GM18867 (cell line): ENCODE measurements around the gene PSMB11.

Experiments used
- ATAC-seq: cut with Tn5 transposase; IDR thresholded peaks from one replicate; pipeline ENCODE4 v1.9.1; 2021; ENCODE audit warnings: mild to moderate bottlenecking, moderate library complexity; ENCODE audit not compliant: unreplicated experiment

PSMB11 gene

GRCh38 chr14:23056956-23057756, 15.1 kb downstream of the PSMB11 start, which contains the start of gene CDH24:
Gene CDH24 (minus strand): TSS chr14:23057520. CDS start chr14:23055733, 1,787 bp downstream.
- ATAC-seq, result peak; percentile 57

- peak; percentile 63 for ATAC-seq
Measured at GRCh38 chr14:23057757-23058653, 16.0 kb downstream of the PSMB11 start.

- no peak for ATAC-seq
Measured at GRCh38 chr14:23058654-23059504, 16.9 kb downstream of the PSMB11 start.

GRCh38 chr14:23060536-23061260, 18.7 kb downstream of the PSMB11 start:
- no peak for ATAC-seq

GRCh38 chr14:23062002-23062401, 20.0 kb downstream of the PSMB11 start:
- ATAC-seq, result no peak

- ATAC-seq, result no peak
Measured at GRCh38 chr14:23063601-23064000, 21.6 kb downstream of the PSMB11 start.

GRCh38 chr14:23066368-23066767, 24.4 kb downstream of the PSMB11 start:
- ATAC-seq, result no peak

GRCh38 chr14:23066855-23067744, 25.1 kb downstream of the PSMB11 start:
- ATAC-seq, result no peak

GRCh38 chr14:23067847-23068788, 26.1 kb downstream of the PSMB11 start:
- no peak for ATAC-seq

GRCh38 chr14:23068789-23069412, 26.9 kb downstream of the PSMB11 start:
- ATAC-seq, result peak; percentile 72

GRCh38 chr14:23069413-23069806, 27.4 kb downstream of the PSMB11 start:
- ATAC-seq, result no peak

GRCh38 chr14:23070262-23071129, 28.5 kb downstream of the PSMB11 start:
- ATAC-seq, result no peak

- ATAC-seq, result peak; percentile 86
Measured at GRCh38 chr14:23071244-23071920, 29.4 kb downstream of the PSMB11 start.

- no peak for ATAC-seq
Measured at GRCh38 chr14:23071921-23072539, 30.0 kb downstream of the PSMB11 start.

GRCh38 chr14:23074906-23075305, 32.9 kb downstream of the PSMB11 start:
- no peak for ATAC-seq
